OCI-LY3 (cell line): ENCODE results near the gene MYLK.

Experiments used
- EZH2phosphoT487 ChIP-seq: fragments of 200-600 bp; shearing (Covaris generic); IDR thresholded peaks from 2 replicates; pipeline ENCODE4 v1.6.1; 2018; ENCODE audit warnings: antibody characterized with exemption, mixed run types, low read depth
- TF ChIP-seq, protein P1 (sequence below): fragments of 200-600, 300-600 bp; sonication (generic); IDR thresholded peaks from 2 replicates; pipeline ENCODE4 v1.5.1; 2014; ENCODE audit warnings: antibody characterized with exemption, low read length, low read depth

GRCh38 chr3:123650101-123650500 is 234.0 kb downstream of the MYLK start:
- TF ChIP-seq, protein P1, sequence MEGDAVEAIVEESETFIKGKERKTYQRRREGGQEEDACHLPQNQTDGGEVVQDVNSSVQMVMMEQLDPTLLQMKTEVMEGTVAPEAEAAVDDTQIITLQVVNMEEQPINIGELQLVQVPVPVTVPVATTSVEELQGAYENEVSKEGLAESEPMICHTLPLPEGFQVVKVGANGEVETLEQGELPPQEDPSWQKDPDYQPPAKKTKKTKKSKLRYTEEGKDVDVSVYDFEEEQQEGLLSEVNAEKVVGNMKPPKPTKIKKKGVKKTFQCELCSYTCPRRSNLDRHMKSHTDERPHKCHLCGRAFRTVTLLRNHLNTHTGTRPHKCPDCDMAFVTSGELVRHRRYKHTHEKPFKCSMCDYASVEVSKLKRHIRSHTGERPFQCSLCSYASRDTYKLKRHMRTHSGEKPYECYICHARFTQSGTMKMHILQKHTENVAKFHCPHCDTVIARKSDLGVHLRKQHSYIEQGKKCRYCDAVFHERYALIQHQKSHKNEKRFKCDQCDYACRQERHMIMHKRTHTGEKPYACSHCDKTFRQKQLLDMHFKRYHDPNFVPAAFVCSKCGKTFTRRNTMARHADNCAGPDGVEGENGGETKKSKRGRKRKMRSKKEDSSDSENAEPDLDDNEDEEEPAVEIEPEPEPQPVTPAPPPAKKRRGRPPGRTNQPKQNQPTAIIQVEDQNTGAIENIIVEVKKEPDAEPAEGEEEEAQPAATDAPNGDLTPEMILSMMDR, result no peak
- no peak for TF ChIP-seq EZH2phosphoT487
